Prostate gland (tissue), 2 donors: Measurements from ENCODE around the gene SLC9A6. TPM values are rescaled to one million over a fixed set of nuclear protein-coding genes. Genes with fewer than 3 reads are reported as not detected.

Source experiments
- DNase-seq: peaks from one replicate; pipeline ENCODE4 v3.0.0-alpha.2; 2019; ENCODE audit warnings: low spot score
- H3K27ac ChIP-seq, 2 donors: fragments of 200-600 bp; sonication (generic); 2 replicates each; pipeline ENCODE4 v1.5.1; 2017 to 2019
- H3K27me3 ChIP-seq: fragments of 200-600 bp; sonication (generic); replicated peaks from 2 replicates; pipeline ENCODE4 v1.5.1; 2019; ENCODE audit not compliant: insufficient read depth
- H3K36me3 ChIP-seq, 2 donors: fragments of 200-600 bp; sonication (generic); 1 replicate in 1 of 2; 2 replicates in 1 of 2; pipeline versions ENCODE4 v1.5.1 to v1.8.1; 2017 to 2019
- H3K4me1 ChIP-seq: fragments of 200-600 bp; sonication (generic); replicated peaks from 2 replicates; pipeline ENCODE4 v1.5.1; 2019
- H3K4me3 ChIP-seq, 2 donors: fragments of 200-600 bp; sonication (generic); 2 replicates each; pipeline ENCODE4 v1.5.1; 2017 to 2019
- H3K9me3 ChIP-seq: fragments of 200-600 bp; sonication (generic); 2 replicates; pipeline ENCODE4 v1.5.1; 2017
- POLR2A ChIP-seq: fragments of 450-650 bp; IDR thresholded peaks from one replicate; pipeline ENCODE4 v1.6.1; 2016; ENCODE audit warnings: antibody characterized with exemption, mild to moderate bottlenecking
- POLR2AphosphoS5 ChIP-seq: sonication (generic); formaldehyde crosslinking; IDR thresholded peaks from one replicate; pipeline ENCODE4 v1.6.1; 2017; ENCODE audit warnings: antibody characterized with exemption
- WGBS: methylation state at CpG from one replicate; pipeline ENCODE4 v1.1.5; 2018; 5-methylcytosine and 5-hydroxymethylcytosine counted together
- intact Hi-C: fragments of 100-400 bp; cut with DNase I; formaldehyde crosslinking; loops from one replicate; pipeline ENCODE4 v1.14.2; 2022
- total RNA-seq, 2 donors: library from RNA; depleted of rRNA; stranded (reverse); fragments of >200 nt; gene quantifications; one replicate each; pipeline ENCODE4 v1.1.0, GENCODE V29; 2016
- TF ChIP-seq, protein P1 (sequence below), 4 experiments: fragments of 200-600 bp in 2 of 4; fragments of 450-650 bp in 2 of 4; sonication (generic) in 2 of 4; IDR thresholded peaks; 1 replicate in 3 of 4; 2 replicates in 1 of 4; pipeline ENCODE4 v1.5.1; 2016 to 2019; ENCODE audit warnings: antibody characterized with exemption in 4 of 4, mild to moderate bottlenecking in 2 of 4, moderate library complexity in 2 of 4

SLC9A6 gene
- total RNA-seq, 2 donors from 2014 or later, result 7.4 to 14.5 TPM

DNA sequence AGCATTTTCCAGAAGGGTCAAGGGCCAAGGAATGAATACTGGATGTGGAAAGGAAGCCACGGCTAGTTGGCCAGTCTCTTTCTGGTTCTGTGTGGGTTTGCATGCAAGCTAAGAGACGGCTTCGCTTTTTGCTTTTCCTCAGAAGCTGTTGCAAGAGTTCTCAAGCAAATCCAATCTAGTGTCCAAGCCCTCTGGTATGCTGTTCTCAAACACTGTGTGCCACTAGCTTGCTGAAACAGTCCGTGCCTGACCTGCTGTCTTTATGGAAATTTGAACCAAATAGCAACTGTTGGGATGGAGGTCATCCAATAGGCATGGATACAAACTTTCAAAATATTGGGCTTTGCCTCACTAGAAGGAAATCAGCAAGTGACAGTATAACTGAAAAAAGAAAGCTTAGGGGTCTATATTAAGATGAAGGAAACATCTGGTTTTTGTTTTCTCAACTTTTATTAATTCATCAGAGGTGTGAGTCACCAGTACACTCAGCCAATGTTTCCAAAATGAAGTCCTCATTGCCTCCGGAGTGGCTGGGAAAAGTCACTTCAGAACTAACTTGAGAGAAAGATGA lies 70.5 kb downstream of the SLC9A6 start:
- no peaks in the 10 kb centered on the region for H3K36me3 ChIP-seq
- 33% methylated on average over 5 of the region's 5 CpGs for WGBS
- H3K27me3 ChIP-seq, result no peaks in the 10 kb centered on the region
- H3K4me3 ChIP-seq, result no peak overlapping the region
- no peak for DNase-seq
- no peaks in the 10 kb centered on the region for H3K4me1 ChIP-seq
- no peak overlapping the region for H3K27ac ChIP-seq
- H3K9me3 ChIP-seq, result no peaks in the 10 kb centered on the region
- TF ChIP-seq POLR2A (no peak), POLR2AphosphoS5 (peak; percentile 19)
- TF ChIP-seq, protein P1, sequence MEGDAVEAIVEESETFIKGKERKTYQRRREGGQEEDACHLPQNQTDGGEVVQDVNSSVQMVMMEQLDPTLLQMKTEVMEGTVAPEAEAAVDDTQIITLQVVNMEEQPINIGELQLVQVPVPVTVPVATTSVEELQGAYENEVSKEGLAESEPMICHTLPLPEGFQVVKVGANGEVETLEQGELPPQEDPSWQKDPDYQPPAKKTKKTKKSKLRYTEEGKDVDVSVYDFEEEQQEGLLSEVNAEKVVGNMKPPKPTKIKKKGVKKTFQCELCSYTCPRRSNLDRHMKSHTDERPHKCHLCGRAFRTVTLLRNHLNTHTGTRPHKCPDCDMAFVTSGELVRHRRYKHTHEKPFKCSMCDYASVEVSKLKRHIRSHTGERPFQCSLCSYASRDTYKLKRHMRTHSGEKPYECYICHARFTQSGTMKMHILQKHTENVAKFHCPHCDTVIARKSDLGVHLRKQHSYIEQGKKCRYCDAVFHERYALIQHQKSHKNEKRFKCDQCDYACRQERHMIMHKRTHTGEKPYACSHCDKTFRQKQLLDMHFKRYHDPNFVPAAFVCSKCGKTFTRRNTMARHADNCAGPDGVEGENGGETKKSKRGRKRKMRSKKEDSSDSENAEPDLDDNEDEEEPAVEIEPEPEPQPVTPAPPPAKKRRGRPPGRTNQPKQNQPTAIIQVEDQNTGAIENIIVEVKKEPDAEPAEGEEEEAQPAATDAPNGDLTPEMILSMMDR (IDR thresholded peaks at IDR 0.05), result no peak
- intact Hi-C loops, result loop anchor here (5.0 kb wide), 1 partner anchor 112 kb away; no protein-coding TSS in a partner anchor

DNA sequence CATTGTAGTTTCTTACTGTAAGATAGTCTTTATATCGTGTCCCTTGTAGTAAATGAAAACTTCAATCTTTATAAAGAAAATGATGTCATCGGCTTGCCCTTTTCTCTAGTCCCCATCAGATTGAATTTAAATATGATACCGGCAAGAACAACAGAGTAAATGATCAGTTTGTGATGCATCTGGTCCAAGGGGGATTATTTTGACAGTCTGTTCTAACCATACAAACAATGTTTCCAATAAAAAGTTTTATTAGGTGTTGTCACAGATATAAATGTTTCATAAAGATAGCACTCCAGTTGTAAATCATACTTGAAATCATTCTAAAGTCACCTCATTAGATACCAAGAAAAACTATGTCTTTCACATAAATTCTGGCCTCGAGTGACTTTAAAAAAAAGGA lies 72.3 kb downstream of the SLC9A6 start:
- 16% methylated on average over 4 of the region's 4 CpGs for WGBS
- intact Hi-C loops, result loop anchor here (5.0 kb wide), 1 partner anchor 110 kb away; no protein-coding TSS in a partner anchor
- H3K27ac ChIP-seq, result no peak overlapping the region

DNA sequence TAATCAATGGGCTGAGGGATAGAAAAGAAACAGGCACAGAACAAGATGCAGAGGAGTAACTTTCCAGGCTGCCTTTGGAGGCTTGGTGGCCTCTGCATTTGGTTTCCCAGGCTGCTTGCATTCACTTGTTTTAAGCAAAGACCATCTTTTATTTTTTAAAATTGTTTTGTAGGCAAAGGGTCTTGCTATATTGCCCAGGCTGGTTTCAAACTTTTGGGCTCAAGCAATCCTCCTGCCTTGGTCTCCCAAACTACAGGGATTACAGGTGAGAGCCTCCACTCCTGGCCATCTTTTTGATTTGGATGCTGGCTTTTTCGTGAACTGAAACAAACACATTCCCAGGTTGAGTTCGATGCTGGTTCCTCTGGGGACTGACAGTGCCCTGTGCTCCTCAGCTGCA lies 74.1 kb downstream of the SLC9A6 start:
- TF ChIP-seq POLR2A, result no peak
- TF ChIP-seq POLR2AphosphoS5, result no peak
- TF ChIP-seq, protein P1 (IDR thresholded peaks at IDR 0.05), result no peak
- Histone ChIP-seq H3K4me3 (no peak overlapping the region), H3K36me3 (no peaks in the 10 kb centered on the region), H3K27ac (no peak overlapping the region), H3K4me1 (no peaks in the 10 kb centered on the region), H3K27me3 (no peaks in the 10 kb centered on the region), H3K9me3 (no peaks in the 10 kb centered on the region)
- 100% methylated on average over 2 of the region's 2 CpGs for WGBS
- intact Hi-C loops, result loop anchor here (5.0 kb wide), 1 partner anchor 108 kb away; no protein-coding TSS in a partner anchor
- DNase-seq, result no peak

More for the DNA sequence above, 72.3 kb downstream of the SLC9A6 start:
- H3K4me3 ChIP-seq, result no peak overlapping the region
- H3K9me3 ChIP-seq, result no peaks in the 10 kb centered on the region
- DNase-seq, result no peak
- H3K4me1 ChIP-seq, result no peaks in the 10 kb centered on the region
- no peaks in the 10 kb centered on the region for H3K27me3 ChIP-seq
- TF ChIP-seq, protein P1 (IDR thresholded peaks at IDR 0.05), result no peak
- TF ChIP-seq POLR2A, result no peak
- TF ChIP-seq POLR2AphosphoS5, result no peak
- no peaks in the 10 kb centered on the region for H3K36me3 ChIP-seq

DNA sequence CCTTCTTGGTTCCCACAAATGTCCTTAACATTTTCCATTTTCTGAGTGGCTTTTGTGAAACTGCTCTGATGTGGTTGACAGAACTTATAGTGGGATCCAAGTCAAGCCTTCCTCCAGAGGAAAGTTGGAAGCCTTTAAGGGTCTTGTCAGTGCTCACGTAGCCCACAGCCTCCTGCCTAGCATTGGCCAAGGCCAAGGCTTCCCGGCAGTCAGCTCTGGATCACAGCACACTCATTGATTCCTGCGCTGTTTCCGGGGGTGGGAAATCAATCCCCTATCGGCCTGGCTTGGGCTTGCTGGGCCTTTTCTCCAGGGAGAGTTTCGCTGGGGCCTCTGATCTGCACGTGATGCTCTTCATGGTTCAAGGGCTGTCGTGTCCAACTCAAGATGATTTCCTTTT lies 76.1 kb downstream of the SLC9A6 start:
- H3K27ac ChIP-seq, result no peak overlapping the region
- whole genome bisulfite sequencing, result 94% methylated on average over 8 of the region's 8 CpGs
- no peak overlapping the region for H3K4me3 ChIP-seq
- intact Hi-C loops, result loop anchor here (10.0 kb wide), 1 partner anchor 64 kb away; no protein-coding TSS in a partner anchor
- DNase-seq, result no peak
- H3K4me1 ChIP-seq, result no peaks in the 10 kb centered on the region
- no peaks in the 10 kb centered on the region for H3K27me3 ChIP-seq
- TF ChIP-seq, protein P1 (IDR thresholded peaks at IDR 0.05), result no peak
- TF ChIP-seq POLR2A (no peak), POLR2AphosphoS5 (no peak)
- H3K9me3 ChIP-seq, result no peaks in the 10 kb centered on the region
- no peaks in the 10 kb centered on the region for H3K36me3 ChIP-seq

DNA sequence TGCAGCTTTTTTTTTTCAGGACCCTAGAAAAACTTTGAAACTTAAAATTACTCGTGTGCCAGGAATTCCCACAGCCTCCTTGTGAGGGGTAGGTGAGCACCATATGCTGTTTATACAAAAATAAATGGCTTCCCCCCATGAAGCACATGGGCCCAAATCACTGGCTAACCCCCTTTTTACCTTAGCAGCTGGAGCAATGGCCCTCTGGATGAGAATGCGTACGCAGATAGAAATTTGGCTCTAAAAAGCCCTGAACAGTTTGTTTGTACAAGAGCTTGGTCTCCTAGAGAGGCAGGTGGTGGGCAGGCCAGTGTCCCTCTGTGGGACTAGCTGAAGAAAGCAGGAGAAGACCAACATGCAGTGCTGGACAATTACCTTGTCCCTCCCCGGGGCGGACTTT lies 76.5 kb downstream of the SLC9A6 start:
- WGBS, result 94% methylated on average over 5 of the region's 5 CpGs
- no peaks in the 10 kb centered on the region for H3K4me1 ChIP-seq
- intact Hi-C loops, result loop anchor here (10.0 kb wide), 1 partner anchor 63 kb away; no protein-coding TSS in a partner anchor
- H3K9me3 ChIP-seq, result no peaks in the 10 kb centered on the region
- no peaks in the 10 kb centered on the region for H3K27me3 ChIP-seq
- H3K36me3 ChIP-seq, result no peaks in the 10 kb centered on the region
- H3K27ac ChIP-seq, result no peak overlapping the region
- no peak for TF ChIP-seq POLR2AphosphoS5
- DNase-seq, result no peak
- H3K4me3 ChIP-seq, result no peak overlapping the region
